Left hindlimb (tissue), 1 donor: ENCODE measurements around the gene OPCML.

ENCODE experiments used
- DNase-seq: peaks from one replicate; pipeline ENCODE4 v3.0.0-alpha.2; 2018

OPCML gene

DNA sequence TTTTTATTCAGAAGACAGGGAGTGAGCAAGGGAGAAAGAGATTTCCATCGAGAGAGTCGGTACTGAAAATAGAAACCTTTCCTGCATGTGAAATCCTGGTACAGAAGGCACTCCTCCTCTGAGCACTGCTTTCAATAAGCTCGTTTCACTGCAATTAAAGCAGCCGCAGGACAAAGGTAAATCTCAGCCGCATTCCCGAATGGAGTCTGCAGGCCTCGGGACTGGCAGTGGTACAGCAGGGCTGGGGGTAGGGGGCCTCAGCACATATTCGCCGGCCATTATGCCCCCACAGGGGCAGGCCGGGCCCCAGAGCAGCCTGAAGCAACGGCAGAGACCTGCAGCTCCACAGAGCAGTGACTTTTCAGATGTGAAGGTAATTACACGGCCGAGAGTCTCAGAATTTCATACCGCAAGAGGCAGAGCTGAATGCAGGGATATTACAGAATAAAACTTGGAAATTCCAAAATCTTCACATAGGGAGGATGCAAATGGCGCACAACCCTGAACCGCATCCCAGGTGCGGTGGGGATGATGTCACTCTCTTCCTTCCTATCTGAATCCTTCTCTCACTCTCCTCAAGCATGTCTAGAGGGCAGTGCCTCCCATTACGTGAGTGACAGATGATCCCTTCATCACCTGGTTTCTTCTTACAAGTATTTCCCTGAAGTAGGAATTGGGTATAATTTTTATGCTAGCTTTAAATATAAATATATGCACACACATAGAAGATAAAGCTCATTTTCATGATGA, 622.1 kb downstream of the OPCML start:
- DNase-seq = no peak

DNA sequence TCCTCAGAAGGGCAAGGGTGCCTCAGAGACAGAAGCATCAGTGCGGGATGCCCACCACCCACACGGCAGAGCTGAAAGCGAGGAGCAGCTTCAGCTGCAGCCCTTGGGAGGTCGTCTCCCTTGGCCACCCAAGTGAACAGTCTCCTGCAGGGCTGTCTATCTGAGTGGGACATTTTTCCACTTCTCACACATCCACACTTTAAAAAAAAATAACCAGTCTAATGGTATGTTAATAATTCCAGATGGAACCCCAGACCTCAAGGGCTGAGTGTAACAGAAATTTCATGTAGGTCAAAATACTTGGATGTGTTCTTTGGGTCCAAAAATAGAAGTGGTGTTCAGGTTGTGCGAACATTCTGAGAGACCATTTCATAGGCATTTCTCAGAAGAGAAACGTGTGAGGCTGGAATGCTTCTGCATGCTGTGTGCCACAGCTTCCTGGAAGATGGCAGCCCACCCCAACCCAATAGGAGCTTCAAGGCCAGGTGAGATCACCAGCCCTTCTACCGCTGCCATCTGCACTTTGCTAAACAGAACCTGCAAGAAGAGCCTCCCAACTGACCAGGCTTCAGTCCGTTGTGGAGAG, 623.2 kb downstream of the OPCML start:
- DNase-seq = no peak

DNA sequence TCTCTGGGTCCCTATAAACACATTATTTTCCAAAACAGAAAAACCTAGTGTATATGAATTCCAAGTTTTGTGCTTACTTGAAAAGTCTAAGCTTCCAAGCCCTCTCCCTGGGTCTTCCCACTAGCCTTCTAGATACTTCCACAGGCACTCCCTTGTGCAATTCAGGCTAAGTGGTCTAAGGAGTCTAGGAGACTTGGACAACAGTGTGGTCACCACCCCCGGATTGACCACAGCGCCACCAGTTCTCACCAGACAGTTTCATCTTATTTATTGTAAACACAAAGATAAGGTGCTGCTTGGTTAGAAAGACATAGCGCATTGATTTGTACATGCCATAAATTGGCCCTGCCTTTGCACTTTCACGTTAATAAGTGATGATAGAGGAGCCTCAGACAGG, 623.9 kb downstream of the OPCML start:
- no peak for DNase-seq

DNA sequence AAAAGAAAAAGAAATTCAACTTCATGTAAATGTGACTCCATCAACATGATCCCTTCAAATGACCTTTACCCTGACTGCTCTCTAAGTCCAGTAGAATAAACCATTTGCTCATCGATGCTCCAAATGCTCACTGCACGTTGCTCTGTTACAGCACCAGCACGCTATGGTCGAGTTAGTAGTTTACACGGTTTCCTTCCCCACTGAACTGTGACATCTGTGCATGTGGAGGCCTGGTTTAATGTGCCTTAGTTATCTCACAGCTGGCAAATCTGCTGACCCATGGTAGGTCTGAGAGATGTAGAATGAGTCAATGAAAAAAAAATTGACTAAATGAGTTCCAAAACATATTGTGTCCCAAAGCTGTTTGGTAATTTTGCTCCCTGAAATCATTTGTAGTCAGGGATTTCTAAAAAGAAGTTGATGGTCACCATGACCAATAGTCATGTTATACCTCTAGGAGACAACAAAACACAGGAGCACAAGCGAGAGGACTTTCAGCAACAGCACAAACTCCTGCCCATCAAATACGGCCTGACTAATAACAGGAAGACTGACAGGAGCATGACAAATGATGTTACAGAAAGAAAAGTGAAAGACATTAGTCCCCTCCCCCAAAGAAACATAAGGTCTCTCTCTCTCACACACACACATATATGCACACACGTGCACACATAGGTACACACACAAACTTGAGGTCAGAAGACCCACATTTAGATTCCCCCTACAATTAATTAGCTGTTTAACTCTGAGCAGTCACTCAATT, 624.5 kb downstream of the OPCML start:
- DNase-seq = no peak

DNA sequence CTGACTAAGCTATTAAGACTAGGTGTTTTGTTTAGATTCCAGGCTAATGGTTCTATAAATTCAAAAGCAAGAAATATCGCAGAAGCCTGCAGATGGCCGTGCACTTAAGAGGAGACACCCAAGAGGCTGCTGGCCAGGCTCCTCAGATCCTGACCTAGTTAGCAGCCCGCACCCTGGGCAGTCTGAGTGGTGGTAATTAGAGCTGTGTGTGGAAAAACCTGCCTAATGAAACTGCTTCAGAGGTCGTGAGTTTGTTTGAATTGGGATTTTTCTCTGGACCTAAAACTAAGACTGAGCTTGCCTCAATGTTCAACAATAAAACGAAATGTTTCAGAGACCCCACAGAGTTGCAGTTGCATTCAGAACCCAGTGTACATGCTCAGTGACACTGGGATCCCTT, 627.7 kb downstream of the OPCML start:
- no peak for DNase-seq

DNA sequence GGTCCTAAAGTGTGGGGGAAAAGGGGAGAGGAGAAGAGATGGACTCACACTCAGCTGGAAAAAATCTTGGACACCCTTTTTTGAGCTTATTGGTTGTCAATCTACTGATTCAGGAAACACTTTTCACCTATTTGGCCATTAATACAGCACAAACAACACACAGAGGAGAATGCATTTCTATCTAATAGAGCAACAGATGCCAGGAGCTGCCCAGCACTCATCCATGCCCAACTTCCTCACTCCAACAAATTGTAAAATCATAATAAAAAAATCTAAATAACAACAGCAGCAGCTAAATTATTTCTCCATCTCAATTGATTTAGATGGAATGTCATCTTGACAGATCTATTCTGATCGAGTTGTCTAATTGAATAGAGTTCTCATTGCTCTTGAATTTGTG, 628.2 kb downstream of the OPCML start:
- DNase-seq = no peak

DNA sequence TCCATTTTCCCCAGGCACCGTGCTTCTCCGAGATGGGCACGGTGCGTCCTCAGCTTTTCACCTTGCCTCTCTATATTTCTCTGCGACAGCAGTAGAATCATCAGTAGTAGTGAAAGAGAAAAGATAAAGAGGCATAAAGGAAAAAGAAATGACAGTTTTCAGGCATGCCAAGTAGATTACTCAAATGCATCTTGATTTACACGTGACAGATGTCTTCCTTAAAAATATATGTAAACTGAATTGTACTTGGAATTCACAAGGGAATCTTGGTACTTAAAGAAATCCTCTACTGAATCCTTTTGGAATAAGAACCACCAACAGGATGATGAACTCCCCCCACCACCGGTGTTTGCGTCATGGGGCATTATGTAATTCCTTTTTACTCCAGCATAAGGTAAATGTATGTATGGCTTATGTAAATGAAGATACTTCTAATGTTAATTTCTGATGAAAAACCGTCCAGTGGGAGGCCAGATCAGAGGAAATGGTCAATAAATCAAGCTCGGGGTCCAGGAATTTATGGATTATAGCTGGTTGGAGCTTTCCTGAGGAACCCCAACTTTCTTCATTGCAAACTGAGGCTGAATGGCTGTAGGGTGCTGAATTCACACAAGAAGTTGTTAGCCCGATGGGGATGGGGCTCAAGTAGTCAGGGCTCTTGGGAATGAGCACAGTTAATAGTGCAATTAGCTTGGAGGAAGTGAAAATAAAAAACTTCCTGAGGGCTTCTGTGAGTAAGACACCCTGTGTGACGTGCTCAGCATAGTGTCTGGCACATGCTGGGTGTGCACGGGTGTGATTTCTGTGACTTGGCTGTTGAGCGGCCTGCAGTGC, 630.4 kb downstream of the OPCML start:
- DNase-seq = no peak

DNA sequence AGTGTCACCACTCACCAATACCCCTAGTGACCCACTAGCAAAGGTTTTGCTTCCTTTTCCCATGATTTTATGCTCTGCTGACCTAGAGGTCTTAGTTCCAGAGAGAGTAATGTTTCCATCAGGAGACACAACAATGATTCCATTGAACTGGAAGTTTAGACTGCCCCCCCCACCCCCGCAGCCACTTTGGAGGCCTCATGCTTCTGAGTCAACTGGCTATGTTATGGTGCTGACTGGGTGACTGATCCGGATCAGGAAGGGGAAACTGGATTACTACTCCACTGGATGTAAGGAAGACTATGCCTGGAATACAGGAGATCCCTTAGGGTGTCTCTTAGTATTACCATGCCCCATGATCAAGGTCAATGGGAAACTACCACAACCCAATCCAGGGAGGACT, 633.6 kb downstream of the OPCML start:
- no peak for DNase-seq

DNA sequence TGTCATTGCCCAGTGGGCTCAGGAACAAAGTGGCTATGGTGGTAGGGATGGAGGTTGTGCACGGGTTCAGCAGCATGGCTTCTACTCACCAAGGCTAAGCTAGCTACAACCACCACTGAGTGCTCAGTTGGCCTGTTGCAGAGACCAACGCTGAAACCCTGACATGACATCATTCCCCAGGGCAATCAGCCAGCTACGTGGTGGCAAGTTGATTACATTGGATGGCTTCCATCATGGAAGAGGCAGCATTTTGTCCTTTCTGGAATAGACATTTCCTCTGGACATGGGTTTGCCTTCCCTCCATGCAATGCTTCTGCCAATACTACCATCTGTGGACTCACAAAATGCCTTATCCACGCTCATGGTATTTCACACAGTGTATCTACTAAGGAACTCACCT, 634.3 kb downstream of the OPCML start:
- no peak for DNase-seq

DNA sequence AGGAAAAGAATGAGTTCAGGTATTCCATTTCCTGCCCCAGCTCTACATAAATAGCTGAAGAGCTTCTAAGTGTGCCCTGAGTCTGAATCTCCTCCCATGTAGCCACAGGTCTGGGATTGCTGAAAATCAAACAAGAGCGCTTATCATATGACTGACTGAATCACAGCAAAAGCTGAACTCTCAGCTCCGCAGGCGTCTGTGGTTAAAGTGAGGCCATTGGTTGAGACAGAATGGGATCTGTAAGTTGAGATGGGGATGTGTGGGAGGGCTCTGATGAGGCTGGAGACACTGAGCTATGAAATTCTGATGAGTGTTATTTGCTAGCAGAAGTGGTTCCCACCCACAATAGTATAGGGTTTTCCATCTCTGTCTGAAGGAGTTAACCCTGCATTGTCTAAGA, 637.0 kb downstream of the OPCML start:
- no peak for DNase-seq

DNA sequence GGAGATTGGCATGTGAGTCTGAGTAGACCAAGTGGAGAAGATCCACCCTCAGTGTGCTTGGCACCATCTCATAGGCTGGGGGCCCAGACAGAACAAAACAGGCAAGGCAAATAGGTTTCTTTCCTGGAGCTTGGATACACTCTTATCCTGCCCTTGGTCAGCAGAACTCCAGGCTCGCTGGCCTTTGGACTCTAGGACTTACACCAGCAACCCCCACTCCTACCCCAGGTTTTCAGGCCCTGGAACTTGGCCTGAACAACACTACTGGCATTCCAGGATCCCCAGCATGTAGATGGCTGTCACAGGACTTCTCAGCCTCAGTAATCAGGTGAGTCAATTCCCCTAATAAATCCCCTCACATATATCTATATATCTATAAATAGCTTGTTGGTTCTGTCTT, 637.7 kb downstream of the OPCML start:
- no peak for DNase-seq

DNA sequence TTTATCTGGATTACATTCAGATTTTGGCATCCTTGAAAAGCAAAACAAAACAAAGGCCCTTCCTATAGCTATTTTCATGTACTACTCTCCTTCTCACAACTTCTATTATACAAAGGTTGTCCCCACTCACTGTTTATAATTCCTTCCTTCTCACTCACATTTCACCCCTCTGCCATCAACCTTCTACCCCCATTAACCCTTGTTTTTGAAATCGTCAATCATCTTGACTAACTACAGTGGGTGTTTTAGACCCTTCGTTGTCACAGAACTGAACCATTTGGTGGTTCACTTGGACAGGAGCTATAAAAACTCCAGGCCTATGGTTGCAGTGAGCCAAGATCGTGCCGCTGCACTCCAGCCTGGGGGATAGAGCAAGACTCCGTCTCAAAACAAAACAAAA, 639.4 kb downstream of the OPCML start:
- no peak for DNase-seq

DNA sequence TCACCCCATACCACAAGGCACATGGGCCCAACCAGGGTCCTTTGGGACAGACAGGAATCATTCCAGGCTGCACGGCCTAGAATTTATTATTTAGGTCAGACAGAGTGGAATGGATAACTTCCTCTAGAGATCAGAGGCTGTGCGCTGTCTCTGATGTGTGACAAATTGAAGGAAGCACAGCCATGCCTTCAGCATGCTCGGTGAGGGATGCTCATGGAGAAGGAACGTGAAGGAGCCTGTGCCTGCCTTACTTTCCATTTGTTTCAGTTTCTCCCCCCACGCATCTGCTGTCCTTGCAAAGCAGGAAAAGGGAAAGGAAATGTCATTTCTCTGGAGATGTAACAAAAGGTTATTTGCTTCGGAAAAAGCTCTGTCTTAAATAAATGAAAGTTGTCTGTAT, 644.1 kb downstream of the OPCML start:
- no peak for DNase-seq

DNA sequence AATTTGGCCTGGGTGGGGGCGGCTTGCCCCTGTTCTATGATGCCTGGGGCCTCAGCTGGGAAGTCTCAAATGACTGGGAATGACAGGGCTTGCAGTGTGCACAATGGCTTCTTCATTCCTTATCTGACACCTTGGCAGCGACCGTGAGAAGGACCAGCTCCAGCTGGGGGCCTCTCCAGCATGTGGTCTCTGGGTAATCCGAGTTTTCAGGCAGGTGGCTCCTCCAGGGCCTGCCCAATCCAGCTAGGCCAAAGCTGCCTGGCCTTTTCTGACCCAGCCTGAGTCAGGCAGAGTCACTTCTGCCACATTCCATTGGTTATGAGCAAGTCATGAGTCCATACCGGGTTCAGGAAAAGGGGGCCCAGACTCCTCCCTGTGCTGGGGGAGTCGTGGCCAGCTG, 646.0 kb downstream of the OPCML start:
- DNase-seq = peak; percentile 36

DNA sequence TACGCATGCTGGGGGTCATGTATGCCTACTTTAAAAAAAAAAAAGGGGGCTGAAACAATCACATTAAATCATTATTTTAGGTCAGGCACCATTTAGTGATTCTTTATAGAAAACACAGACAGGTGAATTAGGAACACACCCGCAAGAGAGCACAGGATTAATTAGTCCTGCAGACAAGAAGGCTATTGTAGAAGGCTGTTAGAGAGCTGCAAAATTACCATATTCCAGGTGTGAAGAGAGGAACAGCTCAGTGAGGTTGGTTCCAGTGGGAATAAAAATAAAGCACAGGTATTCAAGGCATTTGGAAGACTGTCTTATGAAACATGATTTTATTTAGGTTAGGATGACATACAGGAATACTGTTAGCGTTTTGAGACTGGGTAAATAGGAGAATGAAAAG, 649.1 kb downstream of the OPCML start:
- no peak for DNase-seq

DNA sequence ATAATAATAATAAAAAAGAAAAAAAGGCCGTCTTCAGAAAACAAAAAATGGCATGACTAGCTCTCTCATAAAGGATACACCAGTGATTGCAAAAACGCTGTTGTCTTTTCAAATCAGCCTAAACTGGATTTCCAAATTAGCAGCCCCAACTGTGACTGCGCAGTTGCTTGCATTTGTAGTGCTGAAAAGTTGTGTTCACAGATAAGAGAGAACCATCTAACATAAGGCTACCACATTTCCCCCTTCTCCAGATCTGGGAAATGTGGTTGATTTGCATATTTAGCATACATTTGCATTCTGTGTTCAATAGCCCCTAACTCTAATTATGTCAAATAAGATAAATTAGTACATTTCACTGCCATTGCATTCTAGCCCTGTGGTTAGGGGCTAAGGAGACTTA, 650.7 kb downstream of the OPCML start:
- DNase-seq = no peak

DNA sequence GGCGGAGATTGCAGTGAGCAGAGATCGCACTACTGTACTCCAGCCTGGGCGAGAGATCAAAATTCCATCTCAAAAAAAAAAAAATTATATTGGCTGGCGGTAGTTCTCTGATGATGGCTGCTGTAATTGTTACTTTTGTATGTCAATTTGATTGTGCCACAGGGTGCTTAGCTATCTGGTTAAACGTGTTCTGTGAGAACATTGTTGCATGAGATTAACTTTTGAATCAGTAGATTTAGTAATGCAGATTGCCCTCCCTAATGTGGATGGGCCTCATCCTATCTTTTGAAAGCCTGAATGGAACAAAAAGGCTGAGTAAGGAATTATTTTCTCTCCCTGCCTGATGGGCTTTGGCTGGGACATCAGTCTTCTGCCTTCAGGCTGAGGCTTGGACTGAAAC, 654.2 kb downstream of the OPCML start:
- DNase-seq = no peak

DNA sequence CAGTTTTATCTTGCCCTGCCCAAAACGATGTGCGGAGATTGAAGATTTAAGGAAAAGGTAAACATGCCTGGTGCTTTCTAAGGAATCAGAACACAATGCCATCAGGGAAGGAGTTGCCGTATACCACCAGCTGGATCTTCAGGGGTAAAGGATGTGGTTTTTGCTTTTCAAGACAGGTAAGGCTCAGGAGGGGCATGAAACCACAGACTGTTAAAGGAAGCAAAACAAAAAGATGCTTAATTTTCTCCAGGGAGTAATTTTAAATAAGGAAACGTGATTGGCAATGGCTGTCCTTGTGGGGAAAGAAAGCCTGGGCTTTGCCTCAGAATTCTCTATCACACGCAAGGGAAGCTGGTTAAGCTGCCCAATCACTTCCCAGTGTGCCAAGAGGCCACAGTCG, 655.6 kb downstream of the OPCML start:
- no peak for DNase-seq

DNA sequence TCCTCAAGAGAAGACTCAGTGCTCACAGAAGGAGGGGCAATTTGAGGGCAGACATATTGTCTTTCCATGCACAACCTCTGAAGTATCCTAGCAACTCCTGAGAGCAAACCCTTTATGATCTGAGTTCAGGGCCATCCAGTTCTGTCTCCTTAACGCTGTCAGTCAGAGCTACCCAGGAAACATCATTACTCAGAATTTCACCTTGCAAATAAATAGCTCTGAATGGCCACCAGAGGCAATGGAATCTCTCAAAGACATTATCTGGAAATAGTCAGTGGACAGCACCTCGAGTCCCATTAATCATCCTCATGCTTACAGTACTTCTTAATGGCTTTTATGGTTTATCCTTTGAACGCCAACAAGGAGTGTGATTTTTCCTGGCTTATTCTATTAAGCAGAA, 656.1 kb downstream of the OPCML start:
- DNase-seq = no peak

DNA sequence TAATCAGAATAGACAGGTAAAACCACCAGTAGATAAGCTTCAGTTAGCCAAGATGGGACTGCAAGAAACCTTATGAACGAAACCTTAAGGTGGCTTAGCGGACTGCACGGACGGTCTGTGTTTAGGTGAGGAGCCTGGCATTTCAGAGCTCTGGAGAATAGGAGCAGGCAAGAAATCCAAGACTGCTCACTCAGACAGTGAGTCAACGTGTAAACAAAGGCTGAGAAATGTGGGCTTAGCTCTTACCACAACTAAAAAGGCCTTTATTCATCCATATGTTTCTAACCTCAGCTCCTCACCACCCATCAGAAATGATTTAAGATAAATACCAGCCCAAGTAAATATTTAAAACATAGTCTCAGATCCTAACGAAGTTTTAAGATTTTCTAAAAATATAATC, 657.7 kb downstream of the OPCML start:
- no peak for DNase-seq

DNA sequence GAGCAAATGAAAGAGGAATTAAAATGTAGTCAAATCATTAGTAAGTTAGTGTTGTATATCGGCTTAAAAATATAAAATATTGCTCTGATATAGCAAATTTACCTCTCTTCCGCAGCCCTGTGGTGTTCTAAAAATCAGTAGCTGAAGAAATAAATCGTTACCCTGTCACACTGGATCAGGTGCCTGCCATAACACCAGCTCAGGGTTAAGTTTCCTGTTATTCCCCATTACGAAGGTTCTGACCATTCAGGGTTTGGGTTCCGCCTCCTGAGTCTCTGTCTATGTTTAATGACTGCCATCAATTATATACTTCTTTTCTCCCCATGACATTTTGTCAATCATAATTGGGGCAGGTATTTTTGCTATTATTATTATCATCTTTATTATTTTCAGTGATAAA, 658.5 kb downstream of the OPCML start:
- no peak for DNase-seq

DNA sequence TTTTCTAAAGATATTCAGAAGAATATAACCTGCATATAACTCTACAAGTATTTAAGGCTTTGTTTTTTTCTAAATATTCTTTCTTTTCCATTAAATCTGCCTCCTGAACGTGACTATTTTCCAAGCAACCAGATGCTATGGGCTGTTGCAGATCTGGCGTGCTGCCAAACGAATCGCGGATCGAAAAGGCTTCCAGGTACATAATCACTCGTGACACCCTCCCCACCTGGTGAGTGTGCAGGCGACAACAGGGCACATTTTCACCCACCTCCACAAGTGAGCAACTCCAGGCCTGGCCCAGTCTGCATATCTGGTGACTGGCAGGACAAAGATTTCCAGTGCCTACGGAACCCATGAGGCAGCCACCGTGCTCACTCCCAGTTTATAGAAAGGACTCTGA, 660.1 kb downstream of the OPCML start:
- no peak for DNase-seq

DNA sequence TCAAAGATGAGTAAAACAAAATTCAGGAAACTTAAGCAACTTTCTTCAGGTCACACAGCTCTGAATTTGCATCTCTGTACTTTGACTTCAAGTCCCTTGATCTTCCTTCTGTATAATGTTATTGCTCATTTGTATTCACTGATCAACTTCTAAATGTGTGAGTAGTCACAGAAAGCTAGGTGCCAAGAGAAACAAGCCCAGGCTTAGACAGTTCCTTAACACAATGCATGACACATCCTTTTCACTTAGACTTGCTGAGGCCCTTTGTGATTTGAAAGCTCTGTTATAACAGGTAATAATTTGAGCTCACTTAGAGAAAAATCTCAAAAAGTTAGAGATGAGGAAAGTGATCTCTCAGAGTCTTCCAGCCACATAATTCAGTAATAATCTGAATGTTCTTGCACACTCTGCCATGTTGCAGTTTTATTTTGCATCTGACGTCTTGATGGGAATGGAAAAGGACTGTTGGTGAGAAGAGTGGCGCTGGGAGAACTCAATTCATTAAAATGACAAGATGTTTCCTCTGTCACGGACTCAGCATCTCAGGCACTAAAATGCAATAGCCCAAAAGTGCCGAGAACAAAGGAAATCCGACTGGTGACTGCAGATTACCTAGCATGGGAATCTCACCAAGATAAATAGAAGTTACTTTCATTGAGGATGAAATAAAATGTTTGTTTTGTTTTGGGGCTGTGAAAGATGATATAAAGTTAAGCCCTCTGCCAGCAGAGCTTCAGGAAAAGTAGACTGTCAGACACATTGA, 665.3 kb downstream of the OPCML start:
- no peak for DNase-seq
